B cell (primary cell): ENCODE data around the gene CMIP.

Experiments
- CTCF ChIP-seq: fragments of 200-600 bp; IDR thresholded peaks from one replicate; pipeline ENCODE4 v1.8.0; 2022; ENCODE audit warnings: antibody characterized with exemption, mild to moderate bottlenecking
- EZH2 ChIP-seq: IDR thresholded peaks from 2 replicates; pipeline ENCODE4 v1.6.1; 2012; ENCODE audit warnings: borderline replicate concordance, low read depth, mild to moderate bottlenecking, moderate library complexity, low read length; ENCODE audit not compliant: insufficient read depth, poor library complexity, severe bottlenecking

- TF ChIP-seq CTCF (no peak), EZH2 (no peak)
These were observed 141.8 kb downstream of the CMIP start for GRCh38 chr16:81586417-81586816.
